Lung (tissue), 16 donors: ENCODE results near the gene S100A12. TPM values are rescaled to one million over a fixed set of nuclear protein-coding genes. Genes with fewer than 3 reads are reported as not detected.
"Not testable (repeated sequence)": the region's sequence is repeated elsewhere in the genome, so short reads cannot be mapped to it uniquely, and the experiment has no call there.

ENCODE experiments used
- ATAC-seq: fragments of 200-7000 bp; cut with Tn5 transposase; one replicate; pipeline ENCODE4 v1.9.1; 2020; ENCODE audit warnings: moderate number of reproducible peaks; ENCODE audit not compliant: insufficient read depth, low FRiP score
- DNase-seq, 3 donors: peaks; one replicate each; pipeline ENCODE4 v3.0.0-alpha.2; 2013 to 2017
- H3K27ac ChIP-seq, 2 donors: one replicate each; pipeline ENCODE4 v1.5.1; 2013; ENCODE audit warnings: mild to moderate bottlenecking in 2 of 2, moderate library complexity in 2 of 2, control low read depth in 1 of 2, inconsistent platforms in 1 of 2, low read depth in 1 of 2, low read length in 1 of 2
- H3K27me3 ChIP-seq, 3 donors: one replicate each; pipeline ENCODE4 v1.5.1; 2013; ENCODE audit warnings: low read length in 2 of 3; ENCODE audit not compliant: control insufficient read depth in 3 of 3, insufficient read depth in 3 of 3
- H3K36me3 ChIP-seq, 4 donors: one replicate each; pipeline ENCODE4 v1.5.1; 2013; ENCODE audit warnings: low read length in 4 of 4, mild to moderate bottlenecking in 1 of 4, moderate library complexity in 1 of 4; ENCODE audit not compliant: control insufficient read depth in 4 of 4, insufficient read depth in 4 of 4
- H3K4me1 ChIP-seq, 5 donors: one replicate each; pipeline ENCODE4 v1.5.1; 2013; ENCODE audit warnings: low read length in 5 of 5, mild to moderate bottlenecking in 2 of 5, moderate library complexity in 1 of 5; ENCODE audit not compliant: control insufficient read depth in 5 of 5, insufficient read depth in 5 of 5
- H3K4me3 ChIP-seq: one replicate; pipeline ENCODE4 v1.5.1; 2013; ENCODE audit warnings: mild to moderate bottlenecking, control low read depth, moderate library complexity
- H3K9ac ChIP-seq, 2 donors: one replicate each; pipeline ENCODE4 v1.5.1; 2013; ENCODE audit warnings: low read length in 2 of 2, control low read depth in 1 of 2; ENCODE audit not compliant: insufficient read depth in 1 of 2
- H3K9me3 ChIP-seq, 4 donors: one replicate each; pipeline ENCODE4 v1.5.1; 2013; ENCODE audit warnings: low read length in 3 of 4, mild to moderate bottlenecking in 1 of 4, moderate library complexity in 1 of 4; ENCODE audit not compliant: control insufficient read depth in 4 of 4, insufficient read depth in 3 of 4
- WGBS, 2 donors: extraction: QIAGEN DNeasy Blood & Tissue Kit; methylation state at CpG; one replicate each; pipeline ENCODE4 v1.1.7; 2013; 5-methylcytosine and 5-hydroxymethylcytosine counted together
- long read RNA-seq, 5 donors: transcript quantifications; one replicate each; lab custom pipeline, GENCODE V29; 2026
- polyA plus RNA-seq, 2 donors: library from polyadenylated mRNA; stranded (reverse); fragments of 200-250 nt; gene quantifications; one replicate each; pipeline ENCODE4 v1.2.1, GENCODE V29; 2013
- total RNA-seq, 2 donors: library from RNA; depleted of rRNA in 1 of 2; stranded (reverse); fragments of >200 nt in 1 of 2; gene quantifications; one replicate each; pipeline ENCODE4 v1.2.1, GENCODE V29; 2014 to 2021
- TF ChIP-seq, protein P1 (sequence below): IDR thresholded peaks from 2 replicates; pipeline ENCODE4 v1.5.1; 2012; ENCODE audit warnings: mild to moderate bottlenecking; ENCODE audit errors: control extremely low read depth, extremely low read depth
- donor health status: control.
- donor health status: control.
- donor health status: Bipolar disorder and iron deficiency.
- donor health status: healthy.
- donor health status: DM: yes; HTN: yes; CAD: no.

S100A12 gene
- total RNA-seq (10 to 100 TPM; 14.9 to 31.7 TPM), polyA plus RNA-seq (1,000 to 10,000 TPM in 1 of 2 donors, 10 to 100 TPM in 1; 43.9 to 1,191 TPM)
- long read RNA-seq, donor 1, result 0 reads
- long read RNA-seq, donor 2, transcript S100A12-201 (3 exons, 518 nt), result major isoform, 7 of 7 reads
- long read RNA-seq, donor 2, partial matches to known transcripts, result 0 of 7 reads
- long read RNA-seq, donor 2, other reads (novel, unspliced or antisense), result 0 of 7 reads
- long read RNA-seq, donor 3, transcript S100A12-201 (3 exons, 518 nt), result major isoform, 9 of 9 reads
- long read RNA-seq, donor 3, partial matches to known transcripts, result 0 of 9 reads
- long read RNA-seq, donor 3, other reads (novel, unspliced or antisense), result 0 of 9 reads
- long read RNA-seq, donor 4, partial matches to known transcripts, result 0 of 3 reads
- long read RNA-seq, donor 4, other reads (novel, unspliced or antisense), result 0 of 3 reads
- long read RNA-seq, donor 5, partial matches to known transcripts, result 0 of 2 reads
- long read RNA-seq, donor 5, other reads (novel, unspliced or antisense), result 0 of 2 reads

DNA sequence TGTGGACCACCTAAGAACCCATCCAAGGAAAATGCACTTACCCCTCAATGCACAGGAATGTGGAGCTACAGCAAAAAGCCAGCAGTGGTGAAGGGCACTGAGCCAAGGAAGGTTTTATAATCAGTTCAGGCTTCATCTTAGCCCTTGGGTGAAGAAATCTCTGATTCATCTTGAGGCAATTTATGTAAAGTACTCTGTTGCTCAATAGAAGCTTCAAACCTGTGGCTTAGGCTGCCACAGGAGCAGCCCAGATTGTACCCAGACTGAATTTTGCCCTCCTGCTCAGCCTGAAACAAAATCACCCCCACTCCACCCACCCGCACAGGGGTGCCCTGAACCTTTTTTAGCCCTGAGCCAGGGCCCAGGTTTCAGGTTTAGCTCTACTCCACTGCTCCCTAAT is at the start of gene S100A12:
S100A12 (minus strand) TSS at position 111 of the 400 bp plus-strand sequence. CDS start 1,029 bp downstream, outside the sequence.
- H3K4me3 ChIP-seq, result no peak within 1 kb of the TSS
- ATAC-seq (peak; percentile 72), DNase-seq (no peak)
- TF ChIP-seq, protein P1, sequence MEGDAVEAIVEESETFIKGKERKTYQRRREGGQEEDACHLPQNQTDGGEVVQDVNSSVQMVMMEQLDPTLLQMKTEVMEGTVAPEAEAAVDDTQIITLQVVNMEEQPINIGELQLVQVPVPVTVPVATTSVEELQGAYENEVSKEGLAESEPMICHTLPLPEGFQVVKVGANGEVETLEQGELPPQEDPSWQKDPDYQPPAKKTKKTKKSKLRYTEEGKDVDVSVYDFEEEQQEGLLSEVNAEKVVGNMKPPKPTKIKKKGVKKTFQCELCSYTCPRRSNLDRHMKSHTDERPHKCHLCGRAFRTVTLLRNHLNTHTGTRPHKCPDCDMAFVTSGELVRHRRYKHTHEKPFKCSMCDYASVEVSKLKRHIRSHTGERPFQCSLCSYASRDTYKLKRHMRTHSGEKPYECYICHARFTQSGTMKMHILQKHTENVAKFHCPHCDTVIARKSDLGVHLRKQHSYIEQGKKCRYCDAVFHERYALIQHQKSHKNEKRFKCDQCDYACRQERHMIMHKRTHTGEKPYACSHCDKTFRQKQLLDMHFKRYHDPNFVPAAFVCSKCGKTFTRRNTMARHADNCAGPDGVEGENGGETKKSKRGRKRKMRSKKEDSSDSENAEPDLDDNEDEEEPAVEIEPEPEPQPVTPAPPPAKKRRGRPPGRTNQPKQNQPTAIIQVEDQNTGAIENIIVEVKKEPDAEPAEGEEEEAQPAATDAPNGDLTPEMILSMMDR, result no peak
- WGBS, 2 donors, result 39 to 46% methylated on average over 1 of the region's 1 CpG
- H3K4me1 ChIP-seq, result peaks cover 0 to 2% (median 0%) of the 10 kb centered on the region in 5 donors
- H3K27ac ChIP-seq, result no peak within 1 kb of the TSS
- peaks cover 0 to under 1% (median 0%) of the 10 kb centered on the region in 4 donors for H3K9me3 ChIP-seq
- no peaks in the 10 kb centered on the region for H3K27me3 ChIP-seq
- no peak within 1 kb of the TSS for H3K9ac ChIP-seq
- H3K36me3 ChIP-seq, result no peaks in the 10 kb centered on the region

DNA sequence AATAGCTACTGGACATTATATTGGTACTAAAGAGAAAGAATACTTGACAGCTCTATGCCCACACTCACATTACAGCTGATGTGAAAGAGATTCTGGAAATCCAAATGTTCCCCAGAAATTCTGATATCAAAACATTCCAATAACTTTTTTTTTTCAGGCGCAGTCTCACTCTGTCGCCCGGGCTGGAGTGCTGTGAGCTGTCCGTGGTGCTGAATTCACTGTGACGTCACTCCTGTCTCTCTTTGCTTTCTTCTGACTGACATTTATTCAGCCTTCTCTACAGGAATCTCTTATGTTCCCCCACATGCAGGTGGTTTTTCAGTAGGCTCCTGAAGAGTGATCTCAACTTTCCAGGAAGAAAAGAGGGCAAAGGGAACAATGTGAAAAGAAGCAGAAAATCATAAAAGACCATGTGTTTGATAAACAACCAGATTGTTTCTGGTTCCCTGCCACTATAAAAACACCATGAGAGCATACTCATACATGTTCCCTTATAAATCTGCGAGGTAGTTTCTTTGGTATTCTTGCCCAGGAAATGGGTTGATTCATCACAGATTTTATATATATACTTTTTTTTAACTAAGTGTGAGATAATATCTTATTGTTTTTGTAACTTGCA is 47.1 kb upstream of the S100A12 start:
- peak; percentile 85 to 89 (median 86) for DNase-seq
- Histone ChIP-seq H3K36me3 (no peaks in the 10 kb centered on the region), H3K4me3 (no peak overlapping the region), H3K4me1 (no peaks in the 10 kb centered on the region), H3K27ac (no peak overlapping the region), H3K9ac (no peak overlapping the region), H3K27me3 (no peaks in the 10 kb centered on the region), H3K9me3 (peaks cover 0 to 4% (median 0%) of the 10 kb centered on the region in 4 donors)
- peak; percentile 72 for ATAC-seq
- TF ChIP-seq, protein P1, result no peak
- 7 to 8% methylated on average over 6 of the region's 6 CpGs for WGBS, 2 donors

DNA sequence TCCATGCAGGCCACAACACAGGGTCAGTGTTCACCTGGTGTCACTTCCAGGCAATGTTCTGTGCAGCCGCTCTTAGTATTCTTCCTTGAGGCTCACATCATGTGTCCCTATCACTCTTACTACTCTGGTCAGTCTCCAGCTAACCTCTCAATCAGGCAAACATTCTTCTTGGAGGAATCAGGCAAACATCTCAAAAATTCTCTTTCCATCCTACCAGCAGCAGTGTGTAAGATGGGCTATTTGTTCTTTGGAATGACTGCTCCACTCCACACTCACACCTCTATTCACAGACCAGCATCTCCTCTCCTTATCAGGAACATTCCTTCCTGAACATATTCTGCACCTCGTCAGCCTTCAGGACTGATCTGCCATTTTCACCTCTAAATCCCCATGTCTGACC is 44.9 kb upstream of the S100A12 start:
- H3K27me3 ChIP-seq, result no peaks in the 10 kb centered on the region

DNA sequence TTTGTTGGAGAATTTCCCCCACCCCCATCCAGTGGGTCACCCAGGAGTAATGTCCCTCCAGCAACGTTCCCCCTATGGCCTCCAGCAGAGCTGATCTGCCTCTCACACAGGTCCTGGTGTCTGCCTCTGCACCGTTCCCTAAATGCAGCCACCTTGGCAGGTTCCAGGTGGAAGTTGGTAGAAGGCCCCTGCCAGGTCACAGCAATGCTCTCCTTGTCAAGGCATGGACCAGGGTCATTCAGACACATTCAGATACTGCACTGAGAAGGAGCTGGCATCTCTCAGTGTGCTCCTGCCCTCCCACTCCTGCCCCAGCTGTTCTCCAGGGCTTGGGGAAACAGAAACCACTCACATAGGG is 44.0 kb upstream of the S100A12 start:
- H3K4me3 ChIP-seq, H3K9ac ChIP-seq, ATAC-seq, H3K27ac ChIP-seq, H3K27me3 ChIP-seq, DNase-seq, H3K4me1 ChIP-seq, H3K36me3 ChIP-seq, H3K9me3 ChIP-seq: not testable (repeated sequence)
- WGBS, 2 donors, result 45 to 68% methylated on average over 2 of the region's 2 CpGs

More for the DNA sequence above, 44.9 kb upstream of the S100A12 start:
- Histone ChIP-seq H3K4me1 (no peaks in the 10 kb centered on the region), H3K9ac (no peak overlapping the region), H3K4me3 (no peak overlapping the region), H3K9me3 (peaks cover 0 to 4% (median 0%) of the 10 kb centered on the region in 4 donors), H3K36me3 (no peaks in the 10 kb centered on the region), H3K27ac (no peak overlapping the region)
- no peak for ATAC-seq
- DNase-seq, result no peak
- 76 to 82% methylated on average over 2 of the region's 2 CpGs for WGBS, 2 donors
- TF ChIP-seq, protein P1, result no peak

DNA sequence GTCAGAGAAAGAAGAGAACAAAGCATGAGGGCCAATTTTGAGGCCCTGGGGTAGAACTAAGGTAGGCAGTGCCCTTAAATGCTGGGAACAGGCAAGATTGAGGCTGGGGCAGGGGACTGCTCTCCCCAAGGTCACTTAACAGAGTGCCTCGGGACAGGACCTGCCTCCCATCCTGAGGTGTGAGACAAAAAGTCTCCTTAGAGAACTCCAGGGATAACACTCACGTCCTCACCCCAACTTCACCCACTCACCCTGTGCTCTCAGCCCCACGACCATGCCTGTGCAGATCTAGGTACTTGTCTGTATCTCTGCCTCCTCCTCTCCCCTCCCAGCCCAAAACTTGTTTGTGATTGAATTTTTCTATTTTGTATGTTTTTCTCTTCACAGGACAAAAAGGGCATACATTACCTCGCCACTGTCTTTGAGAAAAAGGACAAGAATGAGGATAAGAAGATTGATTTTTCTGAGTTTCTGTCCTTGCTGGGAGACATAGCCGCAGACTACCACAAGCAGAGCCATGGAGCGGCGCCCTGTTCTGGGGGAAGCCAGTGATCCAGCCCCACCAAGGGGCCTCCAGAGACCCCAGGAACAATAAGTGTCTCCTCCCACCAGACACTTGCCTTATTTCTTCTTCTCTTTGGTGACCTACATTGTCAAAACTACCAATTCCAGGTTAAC is 43.5 kb upstream of the S100A12 start:
- ATAC-seq, H3K27me3 ChIP-seq, DNase-seq, H3K36me3 ChIP-seq, H3K4me1 ChIP-seq, H3K4me3 ChIP-seq, H3K9me3 ChIP-seq, H3K9ac ChIP-seq, H3K27ac ChIP-seq: not testable (repeated sequence)
- 62 to 71% methylated on average over 7 of the region's 7 CpGs for WGBS, 2 donors
